Suprapubic skin (tissue), 4 donors: Measurements from ENCODE around the gene PCSK5. TPM values are rescaled to one million over a fixed set of nuclear protein-coding genes. Genes with fewer than 3 reads are reported as not detected.

Source experiments
- DNase-seq, 2 donors: peaks; one replicate each; pipeline ENCODE4 v3.0.0-alpha.2; 2019; ENCODE audit warnings: low spot score in 2 of 2
- H3K27ac ChIP-seq: fragments of 200-600 bp; sonication (generic); one replicate; pipeline ENCODE4 v1.5.1; 2019
- H3K27me3 ChIP-seq: fragments of 200-600 bp; sonication (generic); one replicate; pipeline ENCODE4 v1.5.1; 2019
- H3K36me3 ChIP-seq: fragments of 200-600 bp; sonication (generic); one replicate; pipeline ENCODE4 v1.5.1; 2019
- H3K4me1 ChIP-seq: fragments of 200-600 bp; sonication (generic); one replicate; pipeline ENCODE4 v1.5.1; 2019
- H3K4me3 ChIP-seq: fragments of 200-600 bp; sonication (generic); one replicate; pipeline ENCODE4 v1.5.1; 2019; ENCODE audit warnings: mild to moderate bottlenecking
- H3K9me3 ChIP-seq: fragments of 200-600 bp; sonication (generic); one replicate; pipeline ENCODE4 v1.5.1; 2019
- CTCF ChIP-seq, 2 donors: fragments of 200-600 bp in 1 of 2; fragments of 450-650 bp in 1 of 2; sonication (generic) in 1 of 2; IDR thresholded peaks; one replicate each; pipeline ENCODE4 v1.5.1; 2016 to 2019; ENCODE audit warnings: antibody characterized with exemption in 2 of 2, mild to moderate bottlenecking in 1 of 2, moderate library complexity in 1 of 2
- EP300 ChIP-seq: sonication (generic); formaldehyde crosslinking; IDR thresholded peaks from one replicate; pipeline ENCODE4 v1.6.1; 2017; ENCODE audit warnings: antibody characterized with exemption
- POLR2A ChIP-seq, 2 donors: fragments of 450-650 bp; IDR thresholded peaks; one replicate each; pipeline ENCODE4 v1.6.1; 2017; ENCODE audit warnings: antibody characterized with exemption in 2 of 2, mild to moderate bottlenecking in 2 of 2, moderate library complexity in 2 of 2
- POLR2AphosphoS5 ChIP-seq, 3 donors: sonication (generic); formaldehyde crosslinking; IDR thresholded peaks; one replicate each; pipeline ENCODE4 v1.6.1; 2017; ENCODE audit warnings: antibody characterized with exemption in 3 of 3
- WGBS: methylation state at CpG from one replicate; pipeline ENCODE4 v1.1.5; 2018; 5-methylcytosine and 5-hydroxymethylcytosine counted together
- total RNA-seq, 4 donors: library from RNA; depleted of rRNA; stranded (reverse); fragments of >200 nt; gene quantifications; one replicate each; pipeline ENCODE4 v1.1.0, GENCODE V29; 2016

The PCSK5 gene
- total RNA-seq, 4 donors from 2014 or later: 5.2 to 10.8 (median 7.3) TPM

GRCh38 chr9:75889977-75890471, 449 bp upstream of the PCSK5 start:
- Histone ChIP-seq H3K4me3 (peak overlapping the region; percentile 74), H3K36me3 (no peaks in the 10 kb centered on the region), H3K4me1 (peaks cover 32% of the 10 kb centered on the region), H3K9me3 (no peaks in the 10 kb centered on the region), H3K27me3 (peaks cover 9% of the 10 kb centered on the region), H3K27ac (peak overlapping the region; percentile 80)
- under 1% methylated on average over 24 of the region's 24 CpGs for WGBS
- DNase-seq: peak in 1 of 2 donors; percentile 81
- TF ChIP-seq CTCF (IDR thresholded peaks at IDR 0.05) (no peak), EP300 (peak; percentile 24), POLR2AphosphoS5 (IDR thresholded peaks at IDR 0.05) (no peak), POLR2A (IDR thresholded peaks at IDR 0.05) (no peak)

- Histone ChIP-seq H3K36me3 (no peaks in the 10 kb centered on the region), H3K4me3 (peak overlapping the region; percentile 74), H3K27me3 (peaks cover 9% of the 10 kb centered on the region), H3K4me1 (peaks cover 35% of the 10 kb centered on the region), H3K27ac (peak overlapping the region; percentile 80), H3K9me3 (no peaks in the 10 kb centered on the region)
- WGBS: 0% methylated on average over 14 of the region's 28 CpGs
- TF ChIP-seq CTCF (IDR thresholded peaks at IDR 0.05) (no peak), POLR2A (IDR thresholded peaks at IDR 0.05) (no peak), EP300 (no peak), POLR2AphosphoS5 (IDR thresholded peaks at IDR 0.05) (no peak)
- peak in 1 of 2 donors; percentile 70 for DNase-seq
Observed at GRCh38 chr9:75891277-75891741, 836 bp downstream of the PCSK5 start.

- Histone ChIP-seq H3K9me3 (no peaks in the 10 kb centered on the region), H3K4me1 (peaks cover 35% of the 10 kb centered on the region), H3K36me3 (no peaks in the 10 kb centered on the region), H3K27ac (no peak overlapping the region), H3K27me3 (peaks cover 9% of the 10 kb centered on the region), H3K4me3 (peak overlapping the region; percentile 74)
- 1% methylated on average over 32 of the region's 32 CpGs for WGBS
- TF ChIP-seq POLR2AphosphoS5 (IDR thresholded peaks at IDR 0.05): no peak
- no peak for TF ChIP-seq POLR2A (IDR thresholded peaks at IDR 0.05)
- no peak for TF ChIP-seq EP300
- TF ChIP-seq CTCF (IDR thresholded peaks at IDR 0.05): no peak
- DNase-seq: peak in 1 of 2 donors; percentile 68
Observed at GRCh38 chr9:75891771-75892215, 1.3 kb downstream of the PCSK5 start.

- peaks cover 9% of the 10 kb centered on the region for H3K27me3 ChIP-seq
- H3K27ac ChIP-seq: no peak overlapping the region
- TF ChIP-seq CTCF (IDR thresholded peaks at IDR 0.05) (no peak), POLR2A (IDR thresholded peaks at IDR 0.05) (no peak), POLR2AphosphoS5 (IDR thresholded peaks at IDR 0.05) (no peak), EP300 (no peak)
- no peaks in the 10 kb centered on the region for H3K9me3 ChIP-seq
- peak; percentile 67 to 80 for DNase-seq
- peaks cover 35% of the 10 kb centered on the region for H3K4me1 ChIP-seq
- H3K36me3 ChIP-seq: no peaks in the 10 kb centered on the region
- 3% methylated on average over 10 of the region's 31 CpGs for whole genome bisulfite sequencing
- H3K4me3 ChIP-seq: peak overlapping the region; percentile 74
Observed at GRCh38 chr9:75892216-75892911, 1.9 kb downstream of the PCSK5 start.

GRCh38 chr9:75893106-75893505, 2.6 kb downstream of the PCSK5 start:
- Histone ChIP-seq H3K4me3 (peak overlapping the region; percentile 74), H3K27ac (no peak overlapping the region), H3K36me3 (no peaks in the 10 kb centered on the region), H3K4me1 (peaks cover 35% of the 10 kb centered on the region), H3K27me3 (peaks cover 9% of the 10 kb centered on the region), H3K9me3 (no peaks in the 10 kb centered on the region)
- no peak for DNase-seq
- TF ChIP-seq POLR2A (IDR thresholded peaks at IDR 0.05) (no peak), CTCF (IDR thresholded peaks at IDR 0.05) (no peak), EP300 (no peak), POLR2AphosphoS5 (IDR thresholded peaks at IDR 0.05) (no peak)
- WGBS: 76% methylated on average over 3 of the region's 3 CpGs
